ENCODE results near the gene NUP210L. TPM values are rescaled to one million over a fixed set of nuclear protein-coding genes. Genes with fewer than 3 reads are reported as not detected.

Gene NUP210L
- total and polyA plus RNA-seq, 2 donors (not counting 3 experiments of a cell fraction or from before 2014, with no cell fraction given) = 0.01 to 0.07 TPM

DNA sequence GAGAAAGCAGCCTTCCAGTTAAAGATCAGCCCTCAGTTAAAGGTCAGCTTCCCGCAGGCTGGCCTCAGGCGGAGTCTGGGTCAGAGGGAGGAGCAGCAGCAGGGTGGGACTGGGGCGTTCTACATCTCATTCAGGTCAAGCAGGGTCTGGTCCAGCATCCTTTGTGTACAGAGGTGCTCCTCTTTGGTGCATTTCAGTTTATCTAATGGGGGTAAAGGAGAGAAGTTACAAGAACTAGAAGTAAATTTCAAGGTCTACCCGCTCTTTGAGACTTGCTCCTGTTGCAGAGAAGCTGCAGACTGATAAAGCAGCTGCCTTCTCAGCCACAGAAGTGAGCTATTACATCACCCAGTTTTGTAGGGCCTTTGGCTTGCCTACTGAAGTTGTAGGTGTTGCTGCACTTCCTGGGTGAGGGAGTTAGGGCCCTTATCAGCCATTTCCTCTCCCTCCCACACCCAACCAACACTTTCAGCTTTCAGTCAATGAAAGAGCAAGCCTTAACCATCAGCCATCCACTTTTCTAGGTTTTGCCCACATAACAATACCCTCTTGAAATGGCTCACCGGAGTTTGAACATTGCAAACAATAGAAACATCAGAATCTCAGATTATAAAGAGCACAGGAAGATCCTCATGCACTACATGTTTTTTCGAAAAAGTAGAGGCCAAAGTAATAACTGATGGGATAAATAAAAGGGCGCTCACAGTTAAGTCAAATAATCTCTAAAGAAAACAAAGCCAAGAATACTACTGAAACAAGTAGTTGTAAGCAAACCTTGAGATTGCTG, 2.8 kb upstream of the NUP210L start:
- FAIRE-seq (no peak), DNase-seq (ENCODE audit: low read depth, low spot score) (no peak)
- no peak overlapping the region for H3K4me3 ChIP-seq (replicated peaks in 1 of 3; ENCODE audit: insufficient read depth in 1 of 3, low read depth in 1 of 3, low read length in 3 of 3)
- no peaks in the 10 kb centered on the region for H4K20me1 ChIP-seq (replicated peaks; ENCODE audit: control insufficient read depth, extremely low read depth, insufficient read depth, low read length)
- H3K9ac ChIP-seq (replicated peaks; ENCODE audit: extremely low read depth, insufficient read depth, low read length) = no peak overlapping the region
- no peaks in the 10 kb centered on the region for H3K9me3 ChIP-seq (replicated peaks; ENCODE audit: control insufficient read depth, insufficient read depth, low read length)
- no peaks in the 10 kb centered on the region for H3K27me3 ChIP-seq (ENCODE audit: control insufficient read depth in 2 of 2, insufficient read depth in 2 of 2, low read length in 2 of 2)
- POLR2A ChIA-PET = no interaction called here
- CTCF ChIA-PET = interaction anchor here (1.5 kb wide), 1 partner anchor 20 kb away, joined by 6 read pairs; no protein-coding TSS in a partner anchor
- peaks cover 22% of the 10 kb centered on the region for H3K4me1 ChIP-seq (ENCODE audit: control insufficient read depth, extremely low read depth, insufficient read depth, low read length)
- no peak overlapping the region for H2AFZ ChIP-seq (ENCODE audit: low read depth, low read length)
- intact Hi-C loops (cut with micrococcal nuclease) (loop anchor here (10.0 kb wide), 1 partner anchor 163 kb away; the partner anchor contains the start of gene RPS27), dilution Hi-C loops (cut with MboI; ENCODE audit: extremely low pct_ligation_motif_present, low sequenced_read_pairs) (no loop called here)
- H3K36me3 ChIP-seq (ENCODE audit: control insufficient read depth in 2 of 2, extremely low read depth in 1 of 2, insufficient read depth in 2 of 2, low read length in 2 of 2) = peaks cover 20 to 30% of the 10 kb centered on the region in 2 experiments
- TF ChIP-seq POLR2AphosphoS5 (IDR thresholded peaks at IDR 0.05; ENCODE audit: insufficient read depth, low read depth, low read length) (no peak), GATA2 (IDR thresholded peaks at IDR 0.05; ENCODE audit: insufficient read depth, insufficient read length, low read depth, low read length) (no peak), POLR2A (IDR thresholded peaks at IDR 0.05; ENCODE audit: low read depth, low read length) (no peak), FOS (IDR thresholded peaks at IDR 0.05; ENCODE audit: borderline replicate concordance, insufficient read depth, low read length) (no peak), MYC (IDR thresholded peaks at IDR 0.05; ENCODE audit: low read depth, low read length) (no peak), JUN (IDR thresholded peaks at IDR 0.05; ENCODE audit: borderline replicate concordance, insufficient read depth, insufficient read length, low read depth) (no peak), EZH2 (IDR thresholded peaks at IDR 0.05; ENCODE audit: borderline replicate concordance, low read depth, low read length, severe bottlenecking) (no peak)
- TF ChIP-seq, protein P1, sequence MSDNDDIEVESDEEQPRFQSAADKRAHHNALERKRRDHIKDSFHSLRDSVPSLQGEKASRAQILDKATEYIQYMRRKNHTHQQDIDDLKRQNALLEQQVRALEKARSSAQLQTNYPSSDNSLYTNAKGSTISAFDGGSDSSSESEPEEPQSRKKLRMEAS (IDR thresholded peaks at IDR 0.05; ENCODE audit: insufficient read depth, insufficient read length) = no peak
- TF ChIP-seq, protein P2, sequence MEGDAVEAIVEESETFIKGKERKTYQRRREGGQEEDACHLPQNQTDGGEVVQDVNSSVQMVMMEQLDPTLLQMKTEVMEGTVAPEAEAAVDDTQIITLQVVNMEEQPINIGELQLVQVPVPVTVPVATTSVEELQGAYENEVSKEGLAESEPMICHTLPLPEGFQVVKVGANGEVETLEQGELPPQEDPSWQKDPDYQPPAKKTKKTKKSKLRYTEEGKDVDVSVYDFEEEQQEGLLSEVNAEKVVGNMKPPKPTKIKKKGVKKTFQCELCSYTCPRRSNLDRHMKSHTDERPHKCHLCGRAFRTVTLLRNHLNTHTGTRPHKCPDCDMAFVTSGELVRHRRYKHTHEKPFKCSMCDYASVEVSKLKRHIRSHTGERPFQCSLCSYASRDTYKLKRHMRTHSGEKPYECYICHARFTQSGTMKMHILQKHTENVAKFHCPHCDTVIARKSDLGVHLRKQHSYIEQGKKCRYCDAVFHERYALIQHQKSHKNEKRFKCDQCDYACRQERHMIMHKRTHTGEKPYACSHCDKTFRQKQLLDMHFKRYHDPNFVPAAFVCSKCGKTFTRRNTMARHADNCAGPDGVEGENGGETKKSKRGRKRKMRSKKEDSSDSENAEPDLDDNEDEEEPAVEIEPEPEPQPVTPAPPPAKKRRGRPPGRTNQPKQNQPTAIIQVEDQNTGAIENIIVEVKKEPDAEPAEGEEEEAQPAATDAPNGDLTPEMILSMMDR (IDR thresholded peaks at IDR 0.05; ENCODE audit: extremely low read depth in 1 of 2, insufficient read depth in 1 of 2, low read depth in 1 of 2, low read length in 2 of 2) = no peak
- H3K9me1 ChIP-seq (replicated peaks; ENCODE audit: control insufficient read depth, extremely low read depth, insufficient read depth, low read length) = no peaks in the 10 kb centered on the region
- no peak overlapping the region for H3K4me2 ChIP-seq (ENCODE audit: insufficient read depth, low read length)
- no peak overlapping the region for H3K27ac ChIP-seq (ENCODE audit: insufficient read depth, low read depth, low read length)
- BruUV-seq (replicated peaks) = no TSS peak
- peaks cover 38% of the 10 kb centered on the region for H3K79me2 ChIP-seq (ENCODE audit: control insufficient read depth, insufficient read depth, low read length)

Measured in endothelial cell of umbilical vein (primary cell).